ENCODE measurements around the gene MRO.

Gene MRO

DNA sequence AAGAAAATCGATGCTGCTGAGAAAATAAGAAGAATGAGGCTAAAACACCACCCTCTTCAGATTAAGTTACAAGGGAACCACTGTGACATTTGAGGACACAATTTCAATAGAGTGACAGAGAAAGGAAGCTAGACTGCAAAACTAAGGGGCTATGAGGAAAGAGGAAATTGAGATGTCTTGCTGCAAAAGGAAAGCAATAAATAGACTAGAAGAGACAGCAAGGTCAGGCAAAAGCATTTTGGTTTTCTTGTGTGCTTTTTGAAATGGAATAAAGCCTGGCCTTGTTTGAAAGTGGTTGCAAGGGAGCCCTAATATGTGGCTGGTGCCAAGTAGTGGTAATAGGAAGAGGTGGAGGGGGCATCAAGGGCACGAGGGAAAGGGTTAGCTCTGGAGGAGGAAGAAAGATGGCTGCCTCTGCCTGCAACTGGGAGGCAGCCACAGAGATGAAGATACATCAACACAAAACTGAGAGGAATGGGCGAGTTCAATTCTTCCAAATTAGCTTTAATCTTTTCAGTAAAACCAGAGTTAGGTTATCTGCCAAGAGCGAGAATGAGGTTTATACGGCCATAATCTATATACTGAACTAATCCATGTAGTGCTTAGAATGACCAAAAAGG, 1.2 kb upstream of the MRO start:
- TF ChIP-seq, protein P1, sequence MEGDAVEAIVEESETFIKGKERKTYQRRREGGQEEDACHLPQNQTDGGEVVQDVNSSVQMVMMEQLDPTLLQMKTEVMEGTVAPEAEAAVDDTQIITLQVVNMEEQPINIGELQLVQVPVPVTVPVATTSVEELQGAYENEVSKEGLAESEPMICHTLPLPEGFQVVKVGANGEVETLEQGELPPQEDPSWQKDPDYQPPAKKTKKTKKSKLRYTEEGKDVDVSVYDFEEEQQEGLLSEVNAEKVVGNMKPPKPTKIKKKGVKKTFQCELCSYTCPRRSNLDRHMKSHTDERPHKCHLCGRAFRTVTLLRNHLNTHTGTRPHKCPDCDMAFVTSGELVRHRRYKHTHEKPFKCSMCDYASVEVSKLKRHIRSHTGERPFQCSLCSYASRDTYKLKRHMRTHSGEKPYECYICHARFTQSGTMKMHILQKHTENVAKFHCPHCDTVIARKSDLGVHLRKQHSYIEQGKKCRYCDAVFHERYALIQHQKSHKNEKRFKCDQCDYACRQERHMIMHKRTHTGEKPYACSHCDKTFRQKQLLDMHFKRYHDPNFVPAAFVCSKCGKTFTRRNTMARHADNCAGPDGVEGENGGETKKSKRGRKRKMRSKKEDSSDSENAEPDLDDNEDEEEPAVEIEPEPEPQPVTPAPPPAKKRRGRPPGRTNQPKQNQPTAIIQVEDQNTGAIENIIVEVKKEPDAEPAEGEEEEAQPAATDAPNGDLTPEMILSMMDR (IDR thresholded peaks at IDR 0.05; ENCODE audit: low read depth, low read length) = no peak
- TF ChIP-seq EZH2phosphoT487 (IDR thresholded peaks at IDR 0.05; ENCODE audit: low read depth) = no peak
- peaks cover 29% of the 10 kb centered on the region for H3K4me1 ChIP-seq (ENCODE audit: low read length)
- H3K27me3 ChIP-seq (ENCODE audit: low read depth, low read length) = peaks cover 5% of the 10 kb centered on the region
- H3K9ac ChIP-seq (ENCODE audit: low read length) = peak overlapping the region; percentile 7; the same call in 1 of the 2 replicates
- no peak overlapping the region for H3K27ac ChIP-seq (ENCODE audit: low read length)
- H3K4me2 ChIP-seq (ENCODE audit: low read length) = peak overlapping the region; percentile 86
- peak overlapping the region; percentile 75 for H3K4me3 ChIP-seq (ENCODE audit: low read length)
- H2AFZ ChIP-seq (ENCODE audit: low read depth, low read length) = peak overlapping the region; percentile 95
- no peaks in the 10 kb centered on the region for H3K79me2 ChIP-seq (ENCODE audit: low read length)
- H3K36me3 ChIP-seq (replicated peaks; ENCODE audit: low read depth, low read length) = no peaks in the 10 kb centered on the region
- H3K9me3 ChIP-seq (ENCODE audit: insufficient read depth, low read length) = no peaks in the 10 kb centered on the region
- H4K20me1 ChIP-seq (ENCODE audit: insufficient read depth, low read length) = no peaks in the 10 kb centered on the region

DNA sequence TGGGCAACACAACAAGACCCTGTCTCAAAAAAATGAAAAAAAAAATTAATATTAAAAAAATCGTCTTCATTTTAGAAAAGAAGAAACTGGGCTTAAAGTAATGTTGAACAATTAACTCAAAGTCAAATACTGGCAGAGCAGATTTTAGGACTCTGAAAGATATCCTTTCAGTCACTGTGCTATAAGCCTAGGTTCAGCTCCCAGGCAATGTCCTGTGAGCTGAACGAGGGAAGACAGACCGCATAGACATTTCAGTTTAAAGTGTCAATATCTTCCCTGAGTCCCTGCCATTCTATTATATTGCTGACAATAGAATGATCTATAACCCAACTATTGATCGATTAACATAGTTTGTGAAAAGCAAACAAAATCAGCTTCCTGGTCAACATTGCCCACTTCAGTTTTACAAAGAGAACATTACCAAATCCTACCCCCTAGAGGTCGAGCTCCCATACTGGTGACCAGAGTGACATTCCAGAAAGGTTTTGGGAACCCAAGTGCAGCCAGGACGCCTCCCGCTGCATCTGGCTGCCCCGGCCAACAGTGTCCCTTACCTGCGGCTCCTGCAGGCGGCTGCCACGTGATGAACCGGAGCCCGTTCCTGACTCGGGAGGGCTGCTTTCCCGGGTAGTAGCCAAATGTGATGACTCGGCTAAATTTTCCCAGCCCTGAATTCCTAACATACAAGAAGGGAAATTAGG, 639 bp downstream of the MRO start:
- Histone ChIP-seq H3K9me3 (ENCODE audit: insufficient read depth, low read length) (no peaks in the 10 kb centered on the region), H3K36me3 (replicated peaks; ENCODE audit: low read depth, low read length) (no peaks in the 10 kb centered on the region), H3K4me2 (ENCODE audit: low read length) (peak overlapping the region; percentile 86), H3K27me3 (ENCODE audit: low read depth, low read length) (peaks cover 9% of the 10 kb centered on the region), H3K4me1 (ENCODE audit: low read length) (peaks cover 29% of the 10 kb centered on the region), H3K27ac (ENCODE audit: low read length) (no peak overlapping the region), H2AFZ (ENCODE audit: low read depth, low read length) (peak overlapping the region; percentile 62), H3K9ac (ENCODE audit: low read length) (peak overlapping the region; percentile 18), H3K79me2 (ENCODE audit: low read length) (no peaks in the 10 kb centered on the region), H4K20me1 (ENCODE audit: insufficient read depth, low read length) (no peaks in the 10 kb centered on the region), H3K4me3 (ENCODE audit: low read length) (peak overlapping the region; percentile 75)
- TF ChIP-seq, protein P1 (IDR thresholded peaks at IDR 0.05; ENCODE audit: low read depth, low read length) = peak; percentile 33
- no peak for TF ChIP-seq EZH2phosphoT487 (IDR thresholded peaks at IDR 0.05; ENCODE audit: low read depth)

DNA sequence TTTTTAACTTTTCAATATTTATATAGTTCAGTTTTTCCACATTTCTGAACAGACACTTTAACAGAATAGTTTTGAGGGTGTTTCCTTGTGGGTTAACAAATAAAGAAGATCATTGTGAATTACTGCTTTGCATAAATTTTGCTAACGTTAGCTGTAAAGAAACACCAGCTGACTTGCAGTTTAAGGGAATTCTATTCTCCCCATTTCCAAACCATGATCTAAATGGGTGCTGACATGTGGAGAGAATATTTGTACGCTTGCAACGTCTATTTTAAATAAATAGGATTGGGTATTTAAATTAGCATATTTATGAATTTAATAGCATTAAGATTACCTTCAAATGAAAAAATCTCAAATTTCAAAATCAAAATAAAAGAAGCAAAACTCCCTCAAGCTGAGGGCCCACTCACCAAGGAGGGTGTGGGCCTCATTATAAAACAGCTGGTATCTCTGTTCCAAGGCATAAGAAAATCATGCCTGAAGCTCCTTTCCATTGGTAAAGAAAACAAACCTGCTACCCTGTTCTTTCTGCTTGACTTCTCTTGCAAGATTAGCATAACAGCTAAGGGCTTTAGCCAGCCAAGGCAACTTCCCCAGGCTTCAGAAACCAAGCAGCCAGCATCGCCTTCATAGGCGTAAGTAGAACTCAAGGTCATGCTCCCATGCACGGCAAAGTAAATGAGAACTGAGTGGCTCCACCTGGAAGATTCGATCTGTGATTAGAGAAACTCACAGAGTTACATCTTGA, 3.2 kb downstream of the MRO start:
- Histone ChIP-seq H2AFZ (ENCODE audit: low read depth, low read length) (no peak overlapping the region), H3K4me3 (ENCODE audit: low read length) (no peak overlapping the region), H3K36me3 (replicated peaks; ENCODE audit: low read depth, low read length) (no peaks in the 10 kb centered on the region), H3K27me3 (ENCODE audit: low read depth, low read length) (peaks cover 9% of the 10 kb centered on the region), H3K4me2 (ENCODE audit: low read length) (peak overlapping the region; percentile 16), H3K4me1 (ENCODE audit: low read length) (peaks cover 29% of the 10 kb centered on the region), H3K79me2 (ENCODE audit: low read length) (no peaks in the 10 kb centered on the region), H3K9me3 (ENCODE audit: insufficient read depth, low read length) (no peaks in the 10 kb centered on the region), H4K20me1 (ENCODE audit: insufficient read depth, low read length) (no peaks in the 10 kb centered on the region), H3K9ac (ENCODE audit: low read length) (no peak overlapping the region), H3K27ac (ENCODE audit: low read length) (no peak overlapping the region)
- TF ChIP-seq EZH2phosphoT487 (IDR thresholded peaks at IDR 0.05; ENCODE audit: low read depth) = no peak
- TF ChIP-seq, protein P1 (IDR thresholded peaks at IDR 0.05; ENCODE audit: low read depth, low read length) = no peak

DNA sequence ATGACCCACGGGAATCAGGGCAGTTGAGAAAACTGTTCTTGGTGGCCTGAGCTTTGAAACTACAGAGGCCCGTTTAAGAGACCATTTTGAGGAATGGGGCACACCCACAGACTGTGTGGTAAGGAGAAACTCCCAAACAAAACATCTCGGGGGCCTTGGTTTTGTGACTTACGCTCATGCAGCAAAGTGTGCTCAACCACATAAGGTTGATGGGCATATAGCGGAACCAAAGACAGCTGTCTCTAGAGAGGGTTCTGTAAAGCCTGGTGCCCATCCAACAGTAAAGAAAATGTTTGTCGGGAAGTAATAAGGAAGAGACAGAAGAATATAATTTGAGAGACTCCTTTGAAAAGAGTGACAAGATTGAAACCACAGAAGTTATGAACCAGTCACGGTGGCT, 5.4 kb downstream of the MRO start:
- no peaks in the 10 kb centered on the region for H3K9me3 ChIP-seq (ENCODE audit: insufficient read depth, low read length)
- H3K27me3 ChIP-seq (ENCODE audit: low read depth, low read length) = peaks cover 13% of the 10 kb centered on the region
- H2AFZ ChIP-seq (ENCODE audit: low read depth, low read length) = no peak overlapping the region
- H4K20me1 ChIP-seq (ENCODE audit: insufficient read depth, low read length) = no peaks in the 10 kb centered on the region
- no peak for TF ChIP-seq EZH2phosphoT487 (IDR thresholded peaks at IDR 0.05; ENCODE audit: low read depth)
- TF ChIP-seq, protein P1 (IDR thresholded peaks at IDR 0.05; ENCODE audit: low read depth, low read length) = no peak
- H3K36me3 ChIP-seq (replicated peaks; ENCODE audit: low read depth, low read length) = no peaks in the 10 kb centered on the region
- no peak overlapping the region for H3K4me3 ChIP-seq (ENCODE audit: low read length)
- no peak overlapping the region for H3K4me2 ChIP-seq (ENCODE audit: low read length)
- peaks cover 10% of the 10 kb centered on the region for H3K4me1 ChIP-seq (ENCODE audit: low read length)
- no peaks in the 10 kb centered on the region for H3K79me2 ChIP-seq (ENCODE audit: low read length)
- H3K9ac ChIP-seq (ENCODE audit: low read length) = no peak overlapping the region
- no peak overlapping the region for H3K27ac ChIP-seq (ENCODE audit: low read length)
